LNCAP (cell line): ENCODE measurements around the gene BCAR1.

Source experiments
- CTCF ChIP-seq: fragments of 450-650 bp; IDR thresholded peaks from 2 replicates; pipeline ENCODE4 v1.5.1; 2017; ENCODE audit warnings: mild to moderate bottlenecking

Gene BCAR1

GRCh38 chr16:75203096-75203495, 48.3 kb downstream of the BCAR1 start:
- no peak for TF ChIP-seq CTCF

- no peak for TF ChIP-seq CTCF
These were observed 49.3 kb downstream of the BCAR1 start for GRCh38 chr16:75202069-75202590.

GRCh38 chr16:75198135-75198600, 53.3 kb downstream of the BCAR1 start:
- TF ChIP-seq CTCF = no peak

- no peak for TF ChIP-seq CTCF
These were observed 53.8 kb downstream of the BCAR1 start for GRCh38 chr16:75197522-75198134.

- no peak for TF ChIP-seq CTCF
These were observed 54.6 kb downstream of the BCAR1 start for GRCh38 chr16:75196836-75197235.

GRCh38 chr16:75195811-75196790, 55.3 kb downstream of the BCAR1 start:
- TF ChIP-seq CTCF = no peak

GRCh38 chr16:75193730-75194444, 57.5 kb downstream of the BCAR1 start:
- no peak for TF ChIP-seq CTCF
